ENCODE data around the gene TRAP1.

DNA sequence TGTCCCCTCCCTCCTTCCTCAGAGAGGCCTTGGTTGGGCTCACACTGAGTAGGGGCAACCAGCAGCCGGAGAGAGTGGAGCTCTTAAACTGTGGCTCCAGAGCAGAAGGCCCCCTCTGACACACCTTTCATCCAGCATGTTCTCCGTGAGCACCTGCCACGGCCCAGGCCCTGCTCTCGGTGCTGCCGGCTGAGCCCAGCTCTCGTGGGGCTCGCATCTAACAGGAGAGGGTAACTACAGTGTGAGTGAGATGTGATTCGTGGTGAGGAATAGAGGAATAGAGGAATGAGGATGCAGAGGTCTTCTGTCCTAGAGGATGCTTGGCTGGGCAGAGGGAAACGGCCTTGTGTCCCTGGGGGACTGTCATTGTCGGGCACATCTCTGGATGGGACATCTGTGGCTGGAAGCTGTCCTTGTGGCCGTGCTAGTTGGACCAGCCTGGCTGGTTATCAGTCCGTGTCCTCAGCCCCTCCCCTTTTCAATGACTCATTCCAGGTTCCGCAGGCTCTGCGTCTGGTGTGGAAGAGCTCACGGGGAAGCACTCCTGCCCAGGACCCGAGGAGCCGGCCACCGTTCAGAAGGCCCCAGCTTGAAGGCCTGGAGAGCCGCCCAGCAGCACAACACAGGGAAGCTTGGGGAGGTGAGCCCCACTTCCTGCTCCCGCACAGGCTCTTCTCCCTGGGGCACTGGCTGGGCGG lies 74.8 kb downstream of the TRAP1 start:
- TF ChIP-seq, protein P1, sequence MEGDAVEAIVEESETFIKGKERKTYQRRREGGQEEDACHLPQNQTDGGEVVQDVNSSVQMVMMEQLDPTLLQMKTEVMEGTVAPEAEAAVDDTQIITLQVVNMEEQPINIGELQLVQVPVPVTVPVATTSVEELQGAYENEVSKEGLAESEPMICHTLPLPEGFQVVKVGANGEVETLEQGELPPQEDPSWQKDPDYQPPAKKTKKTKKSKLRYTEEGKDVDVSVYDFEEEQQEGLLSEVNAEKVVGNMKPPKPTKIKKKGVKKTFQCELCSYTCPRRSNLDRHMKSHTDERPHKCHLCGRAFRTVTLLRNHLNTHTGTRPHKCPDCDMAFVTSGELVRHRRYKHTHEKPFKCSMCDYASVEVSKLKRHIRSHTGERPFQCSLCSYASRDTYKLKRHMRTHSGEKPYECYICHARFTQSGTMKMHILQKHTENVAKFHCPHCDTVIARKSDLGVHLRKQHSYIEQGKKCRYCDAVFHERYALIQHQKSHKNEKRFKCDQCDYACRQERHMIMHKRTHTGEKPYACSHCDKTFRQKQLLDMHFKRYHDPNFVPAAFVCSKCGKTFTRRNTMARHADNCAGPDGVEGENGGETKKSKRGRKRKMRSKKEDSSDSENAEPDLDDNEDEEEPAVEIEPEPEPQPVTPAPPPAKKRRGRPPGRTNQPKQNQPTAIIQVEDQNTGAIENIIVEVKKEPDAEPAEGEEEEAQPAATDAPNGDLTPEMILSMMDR (IDR thresholded peaks at IDR 0.05; ENCODE audit: poor library complexity, severe bottlenecking): no peak
- TF ChIP-seq EP300 (conservative IDR thresholded peaks at IDR 0.05; ENCODE audit: poor library complexity, severe bottlenecking) (no peak), POLR2AphosphoS5 (IDR thresholded peaks at IDR 0.05) (no peak), EZH2 (IDR thresholded peaks at IDR 0.05; ENCODE audit: borderline replicate concordance, insufficient read depth, low read length, poor library complexity, severe bottlenecking) (no peak), TAF1 (IDR thresholded peaks at IDR 0.05; ENCODE audit: low read depth) (no peak), MXI1 (conservative IDR thresholded peaks at IDR 0.05; ENCODE audit: poor library complexity, severe bottlenecking) (no peak)
- TF ChIP-seq, protein P2, sequence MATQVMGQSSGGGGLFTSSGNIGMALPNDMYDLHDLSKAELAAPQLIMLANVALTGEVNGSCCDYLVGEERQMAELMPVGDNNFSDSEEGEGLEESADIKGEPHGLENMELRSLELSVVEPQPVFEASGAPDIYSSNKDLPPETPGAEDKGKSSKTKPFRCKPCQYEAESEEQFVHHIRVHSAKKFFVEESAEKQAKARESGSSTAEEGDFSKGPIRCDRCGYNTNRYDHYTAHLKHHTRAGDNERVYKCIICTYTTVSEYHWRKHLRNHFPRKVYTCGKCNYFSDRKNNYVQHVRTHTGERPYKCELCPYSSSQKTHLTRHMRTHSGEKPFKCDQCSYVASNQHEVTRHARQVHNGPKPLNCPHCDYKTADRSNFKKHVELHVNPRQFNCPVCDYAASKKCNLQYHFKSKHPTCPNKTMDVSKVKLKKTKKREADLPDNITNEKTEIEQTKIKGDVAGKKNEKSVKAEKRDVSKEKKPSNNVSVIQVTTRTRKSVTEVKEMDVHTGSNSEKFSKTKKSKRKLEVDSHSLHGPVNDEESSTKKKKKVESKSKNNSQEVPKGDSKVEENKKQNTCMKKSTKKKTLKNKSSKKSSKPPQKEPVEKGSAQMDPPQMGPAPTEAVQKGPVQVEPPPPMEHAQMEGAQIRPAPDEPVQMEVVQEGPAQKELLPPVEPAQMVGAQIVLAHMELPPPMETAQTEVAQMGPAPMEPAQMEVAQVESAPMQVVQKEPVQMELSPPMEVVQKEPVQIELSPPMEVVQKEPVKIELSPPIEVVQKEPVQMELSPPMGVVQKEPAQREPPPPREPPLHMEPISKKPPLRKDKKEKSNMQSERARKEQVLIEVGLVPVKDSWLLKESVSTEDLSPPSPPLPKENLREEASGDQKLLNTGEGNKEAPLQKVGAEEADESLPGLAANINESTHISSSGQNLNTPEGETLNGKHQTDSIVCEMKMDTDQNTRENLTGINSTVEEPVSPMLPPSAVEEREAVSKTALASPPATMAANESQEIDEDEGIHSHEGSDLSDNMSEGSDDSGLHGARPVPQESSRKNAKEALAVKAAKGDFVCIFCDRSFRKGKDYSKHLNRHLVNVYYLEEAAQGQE (IDR thresholded peaks at IDR 0.05; ENCODE audit: borderline replicate concordance): no peak
